Body of pancreas (tissue), 4 donors: Measurements from ENCODE around the gene SPSB1.

ENCODE experiments used
- POLR2A ChIP-seq, 3 donors: fragments of 450-650 bp; IDR thresholded peaks; one replicate each; pipeline ENCODE4 v1.6.1; 2016; ENCODE audit warnings: antibody characterized with exemption in 3 of 3, mild to moderate bottlenecking in 2 of 3
- TF ChIP-seq, protein P1 (sequence below), 7 experiments: fragments of 450-650 bp in 4 of 7; fragments of 200-600 bp in 3 of 7; sonication (generic) in 3 of 7; IDR thresholded peaks; one replicate each; pipeline ENCODE4 v1.5.1; 2016 to 2019; ENCODE audit warnings: antibody characterized with exemption in 7 of 7

DNA sequence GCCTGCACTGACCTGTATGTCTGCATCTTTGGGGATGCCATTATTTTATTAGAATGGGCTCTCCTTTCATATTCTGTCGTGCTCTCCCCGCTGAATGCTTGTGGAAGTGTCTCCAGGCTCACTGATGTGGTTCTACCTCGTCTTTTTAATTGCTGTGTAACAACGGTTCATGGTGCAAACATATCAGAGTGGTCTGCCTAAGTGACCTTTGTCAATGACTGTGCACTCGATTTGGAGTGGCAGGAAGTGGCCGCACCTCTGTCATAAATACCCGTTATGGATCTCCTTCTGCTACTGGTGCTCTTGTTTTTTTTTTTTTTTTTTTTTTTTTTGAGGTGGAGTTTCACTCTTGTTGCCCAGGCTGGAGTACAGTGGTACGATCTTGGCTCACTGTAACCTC is 38.3 kb downstream of the SPSB1 start:
- TF ChIP-seq, protein P1, sequence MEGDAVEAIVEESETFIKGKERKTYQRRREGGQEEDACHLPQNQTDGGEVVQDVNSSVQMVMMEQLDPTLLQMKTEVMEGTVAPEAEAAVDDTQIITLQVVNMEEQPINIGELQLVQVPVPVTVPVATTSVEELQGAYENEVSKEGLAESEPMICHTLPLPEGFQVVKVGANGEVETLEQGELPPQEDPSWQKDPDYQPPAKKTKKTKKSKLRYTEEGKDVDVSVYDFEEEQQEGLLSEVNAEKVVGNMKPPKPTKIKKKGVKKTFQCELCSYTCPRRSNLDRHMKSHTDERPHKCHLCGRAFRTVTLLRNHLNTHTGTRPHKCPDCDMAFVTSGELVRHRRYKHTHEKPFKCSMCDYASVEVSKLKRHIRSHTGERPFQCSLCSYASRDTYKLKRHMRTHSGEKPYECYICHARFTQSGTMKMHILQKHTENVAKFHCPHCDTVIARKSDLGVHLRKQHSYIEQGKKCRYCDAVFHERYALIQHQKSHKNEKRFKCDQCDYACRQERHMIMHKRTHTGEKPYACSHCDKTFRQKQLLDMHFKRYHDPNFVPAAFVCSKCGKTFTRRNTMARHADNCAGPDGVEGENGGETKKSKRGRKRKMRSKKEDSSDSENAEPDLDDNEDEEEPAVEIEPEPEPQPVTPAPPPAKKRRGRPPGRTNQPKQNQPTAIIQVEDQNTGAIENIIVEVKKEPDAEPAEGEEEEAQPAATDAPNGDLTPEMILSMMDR (IDR thresholded peaks at IDR 0.05), result no peak
- no peak for TF ChIP-seq POLR2A (IDR thresholded peaks at IDR 0.05)
